Measurements from ENCODE around the gene CTAGE4. TPM values are rescaled to one million over a fixed set of nuclear protein-coding genes. Genes with fewer than 3 reads are reported as not detected.
"Not testable (repeated sequence)": the region's sequence is repeated elsewhere in the genome, so short reads cannot be mapped to it uniquely, and the experiment has no call there.

The CTAGE4 gene
- total RNA-seq, 1 donor from 2014 or later: 0.56 TPM

DNA sequence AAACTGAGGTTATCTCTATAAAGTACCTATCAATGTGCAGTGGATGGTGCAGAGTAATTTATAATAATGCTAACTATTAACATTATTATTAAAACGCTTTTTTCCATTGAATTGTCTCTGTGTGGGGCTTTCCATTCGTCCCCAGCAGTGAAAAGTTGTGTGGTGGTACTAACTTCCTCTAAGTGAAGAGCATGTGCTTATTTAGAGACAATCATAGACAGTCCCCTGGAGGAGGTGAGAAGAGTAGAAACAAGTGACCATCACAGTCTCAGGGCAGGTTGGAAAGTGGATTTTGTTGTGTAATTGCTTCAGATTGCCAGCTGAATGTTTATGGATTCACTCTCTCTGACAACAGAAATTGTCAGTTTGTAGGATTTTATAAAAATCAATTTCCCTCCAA is 47.8 kb downstream of the CTAGE4 start:
- H3K27me3 Mint-ChIP-seq; intact Hi-C loops (cut with micrococcal nuclease); DNase-seq; H3K9me3 Mint-ChIP-seq; H3K27ac Mint-ChIP-seq; H3K36me3 Mint-ChIP-seq (ENCODE audit: low read depth); H3K4me3 Mint-ChIP-seq; H3K4me1 Mint-ChIP-seq: not testable (repeated sequence)

DNA sequence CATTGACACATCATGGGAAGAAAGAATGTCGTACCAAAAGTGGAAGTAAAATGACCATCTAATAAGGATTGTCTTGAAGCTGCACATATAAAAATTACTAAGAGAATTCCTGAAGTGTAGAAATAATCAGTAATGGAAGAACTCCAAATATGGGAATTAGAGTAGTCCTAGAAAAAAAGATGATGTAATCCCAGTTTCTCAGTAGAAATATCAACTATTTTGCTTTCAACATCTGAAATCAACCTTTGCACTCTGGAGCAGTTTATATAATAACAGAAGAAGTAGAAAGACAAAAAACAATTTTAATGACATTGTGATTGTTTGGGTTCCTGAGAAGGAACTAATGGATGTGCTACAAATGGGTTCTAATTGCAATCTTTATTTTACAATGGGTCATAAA is 49.8 kb downstream of the CTAGE4 start:
- H3K27me3 Mint-ChIP-seq; H3K36me3 Mint-ChIP-seq (ENCODE audit: low read depth); intact Hi-C loops (cut with micrococcal nuclease); H3K9me3 Mint-ChIP-seq; H3K27ac Mint-ChIP-seq; DNase-seq; H3K4me3 Mint-ChIP-seq; H3K4me1 Mint-ChIP-seq: not testable (repeated sequence)

Other genes with a start within 250 kb of the CTAGE4 start
- gene OR2F2, start 248.2 kb upstream of the CTAGE4 start, total RNA-seq: not detected in 2 replicates
- not detected in 2 replicates for gene OR2F1, start 228.6 kb upstream of the CTAGE4 start, total RNA-seq
- not detected in 2 replicates for gene OR6B1, start 183.1 kb upstream of the CTAGE4 start, total RNA-seq
- not detected in 2 replicates for gene OR2A5, start 134.5 kb upstream of the CTAGE4 start, total RNA-seq
- not detected in 2 replicates for gene OR2A25, start 113.7 kb upstream of the CTAGE4 start, total RNA-seq
- not detected in 2 replicates for gene OR2A12, start 97.2 kb upstream of the CTAGE4 start, total RNA-seq
- not detected in 2 replicates for gene OR2A2, start 73.9 kb upstream of the CTAGE4 start, total RNA-seq
- gene OR2A14, start 60.3 kb upstream of the CTAGE4 start, total RNA-seq: not detected in 2 replicates
- 2.8 and 3.5 TPM in 2 replicates for gene ARHGEF35, start 12.4 kb downstream of the CTAGE4 start, total RNA-seq
- gene OR2A42, start 56.1 kb downstream of the CTAGE4 start, total RNA-seq: not detected in 2 replicates
- gene OR2A7, start 81.3 kb downstream of the CTAGE4 start, total RNA-seq: 2.0 and 2.1 TPM in 2 replicates
- 0.99 and 2.0 TPM in 2 replicates for gene CTAGE8, start 85.8 kb downstream of the CTAGE4 start, total RNA-seq
- not detected in 2 replicates for gene OR2A1, start 129.0 kb downstream of the CTAGE4 start, total RNA-seq
- gene ARHGEF5, start 171.9 kb downstream of the CTAGE4 start, total RNA-seq: 8.7 and 9.4 TPM in 2 replicates
- not detected in 2 replicates for gene NOBOX, start 220.2 kb downstream of the CTAGE4 start, total RNA-seq

Measured in activated CD4-positive, alpha-beta T cell treated with anti-CD3 and anti-CD28 coated beads, Interleukin-2, amount 10 ng/mL, durations not matched to agents 24 days and 14 days (primary cell).